ENCODE measurements around the gene ADGRB3. TPM values are rescaled to one million over a fixed set of nuclear protein-coding genes. Genes with fewer than 3 reads are reported as not detected.

Gene ADGRB3
- total and polyA plus RNA-seq, 4 donors, result 0.21 to 2.3 (median 0.48) TPM

DNA sequence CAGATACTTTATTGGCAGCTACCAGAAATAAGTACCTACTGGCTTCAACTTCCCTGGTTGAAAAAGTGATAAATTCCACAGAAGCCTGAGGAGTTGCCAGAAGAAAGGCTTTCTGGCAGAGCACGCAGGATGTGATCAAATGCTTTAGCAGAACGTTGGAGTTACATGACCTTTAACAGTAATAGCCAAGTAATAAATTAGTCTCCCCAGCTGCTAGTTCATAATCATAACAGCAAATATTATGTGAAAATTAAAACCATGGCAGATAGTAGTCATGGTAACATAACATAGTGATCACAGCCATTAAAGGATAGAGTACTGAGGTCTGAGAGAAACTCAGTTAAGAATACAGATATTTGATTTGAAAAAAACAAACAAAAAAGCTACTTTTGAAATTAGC is 567.7 kb downstream of the ADGRB3 start:
- H3K9ac ChIP-seq (ENCODE audit: low read depth in 1 of 2, low read length in 2 of 2), result no peak overlapping the region

More for the DNA sequence above, 567.7 kb downstream of the ADGRB3 start:
- 54% methylated on average over 2 of the region's 2 CpGs for WGBS
- DNase-seq (ENCODE audit: low spot score), result no peak
- Histone ChIP-seq H3K4me1 (ENCODE audit: control insufficient read depth in 4 of 4, insufficient read depth in 4 of 4, low read length in 3 of 4) (no peaks in the 10 kb centered on the region), H3K27me3 (ENCODE audit: control insufficient read depth in 4 of 4, insufficient read depth in 4 of 4, low read length in 3 of 4) (no peaks in the 10 kb centered on the region), H3K9me3 (ENCODE audit: control insufficient read depth in 4 of 4, low read length in 3 of 4) (no peaks in the 10 kb centered on the region), H3K36me3 (ENCODE audit: control insufficient read depth in 4 of 4, insufficient read depth in 3 of 4, low read depth in 1 of 4, low read length in 3 of 4) (no peaks in the 10 kb centered on the region), H3K4me3 (ENCODE audit: low read depth in 1 of 3, low read length in 3 of 3) (no peak overlapping the region), H3K27ac (ENCODE audit: low read depth in 1 of 2, low read length in 2 of 2) (no peak overlapping the region)
- TF ChIP-seq ATF3 (IDR thresholded peaks at IDR 0.05), result no peak
- TF ChIP-seq FOXA2 (IDR thresholded peaks at IDR 0.05), result no peak
- TF ChIP-seq, protein P1, sequence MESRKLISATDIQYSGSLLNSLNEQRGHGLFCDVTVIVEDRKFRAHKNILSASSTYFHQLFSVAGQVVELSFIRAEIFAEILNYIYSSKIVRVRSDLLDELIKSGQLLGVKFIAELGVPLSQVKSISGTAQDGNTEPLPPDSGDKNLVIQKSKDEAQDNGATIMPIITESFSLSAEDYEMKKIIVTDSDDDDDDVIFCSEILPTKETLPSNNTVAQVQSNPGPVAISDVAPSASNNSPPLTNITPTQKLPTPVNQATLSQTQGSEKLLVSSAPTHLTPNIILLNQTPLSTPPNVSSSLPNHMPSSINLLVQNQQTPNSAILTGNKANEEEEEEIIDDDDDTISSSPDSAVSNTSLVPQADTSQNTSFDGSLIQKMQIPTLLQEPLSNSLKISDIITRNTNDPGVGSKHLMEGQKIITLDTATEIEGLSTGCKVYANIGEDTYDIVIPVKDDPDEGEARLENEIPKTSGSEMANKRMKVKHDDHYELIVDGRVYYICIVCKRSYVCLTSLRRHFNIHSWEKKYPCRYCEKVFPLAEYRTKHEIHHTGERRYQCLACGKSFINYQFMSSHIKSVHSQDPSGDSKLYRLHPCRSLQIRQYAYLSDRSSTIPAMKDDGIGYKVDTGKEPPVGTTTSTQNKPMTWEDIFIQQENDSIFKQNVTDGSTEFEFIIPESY (IDR thresholded peaks at IDR 0.05), result no peak
- no peak for TF ChIP-seq FOXA1 (IDR thresholded peaks at IDR 0.05)
- no peak for TF ChIP-seq REST (IDR thresholded peaks at IDR 0.05)
- TF ChIP-seq GABPA (IDR thresholded peaks at IDR 0.05 in 1 of 2, conservative IDR thresholded peaks at IDR 0.05 in 1 of 2), result no peak
- TF ChIP-seq HNF4G (IDR thresholded peaks at IDR 0.05), result no peak
- no peak for TF ChIP-seq MAX (IDR thresholded peaks at IDR 0.05)
- TF ChIP-seq, protein P2, sequence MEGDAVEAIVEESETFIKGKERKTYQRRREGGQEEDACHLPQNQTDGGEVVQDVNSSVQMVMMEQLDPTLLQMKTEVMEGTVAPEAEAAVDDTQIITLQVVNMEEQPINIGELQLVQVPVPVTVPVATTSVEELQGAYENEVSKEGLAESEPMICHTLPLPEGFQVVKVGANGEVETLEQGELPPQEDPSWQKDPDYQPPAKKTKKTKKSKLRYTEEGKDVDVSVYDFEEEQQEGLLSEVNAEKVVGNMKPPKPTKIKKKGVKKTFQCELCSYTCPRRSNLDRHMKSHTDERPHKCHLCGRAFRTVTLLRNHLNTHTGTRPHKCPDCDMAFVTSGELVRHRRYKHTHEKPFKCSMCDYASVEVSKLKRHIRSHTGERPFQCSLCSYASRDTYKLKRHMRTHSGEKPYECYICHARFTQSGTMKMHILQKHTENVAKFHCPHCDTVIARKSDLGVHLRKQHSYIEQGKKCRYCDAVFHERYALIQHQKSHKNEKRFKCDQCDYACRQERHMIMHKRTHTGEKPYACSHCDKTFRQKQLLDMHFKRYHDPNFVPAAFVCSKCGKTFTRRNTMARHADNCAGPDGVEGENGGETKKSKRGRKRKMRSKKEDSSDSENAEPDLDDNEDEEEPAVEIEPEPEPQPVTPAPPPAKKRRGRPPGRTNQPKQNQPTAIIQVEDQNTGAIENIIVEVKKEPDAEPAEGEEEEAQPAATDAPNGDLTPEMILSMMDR (IDR thresholded peaks at IDR 0.05; ENCODE audit: low read depth, low read length, missing input control), result no peak
- no peak for TF ChIP-seq JUND (IDR thresholded peaks at IDR 0.05)
- TF ChIP-seq YY1 (IDR thresholded peaks at IDR 0.05), result no peak
- TF ChIP-seq TAF1 (conservative IDR thresholded peaks at IDR 0.05), result no peak
- no peak for TF ChIP-seq SP1 (IDR thresholded peaks at IDR 0.05)
